Skin of body (tissue), 2 donors: ENCODE measurements around the gene GPD2. TPM values are rescaled to one million over a fixed set of nuclear protein-coding genes. Genes with fewer than 3 reads are reported as not detected.
"Not testable (repeated sequence)": the region's sequence is repeated elsewhere in the genome, so short reads cannot be mapped to it uniquely, and the experiment has no call there.

ENCODE experiments used
- DNase-seq: peaks from one replicate; lab custom pipeline; 2025; lab: John Stamatoyannopoulos, UW
- total RNA-seq: library from RNA; depleted of rRNA; stranded (reverse); fragments of >200 nt; gene quantifications from one replicate; pipeline ENCODE4 v1.2.3, GENCODE V29; 2014

The GPD2 gene
- total RNA-seq, 1 donor from 2014 or later = 29.7 TPM

- DNase-seq = no peak
Measured at GRCh38 chr2:156476021-156476849, 40.1 kb downstream of the GPD2 start.

GRCh38 chr2:156476850-156477206 is 40.6 kb downstream of the GPD2 start:
- no peak for DNase-seq

- no peak for DNase-seq
Measured at GRCh38 chr2:156480376-156480775, 44.2 kb downstream of the GPD2 start.

- DNase-seq = no peak
Measured at GRCh38 chr2:156481312-156481711, 45.1 kb downstream of the GPD2 start.

- DNase-seq = no peak
Measured at GRCh38 chr2:156483741-156484173, 47.6 kb downstream of the GPD2 start.

- no peak for DNase-seq
Measured at GRCh38 chr2:156486147-156486546, 50.0 kb downstream of the GPD2 start.

- no peak for DNase-seq
Measured at GRCh38 chr2:156486614-156487013, 50.4 kb downstream of the GPD2 start.

GRCh38 chr2:156489195-156489594 is 53.0 kb downstream of the GPD2 start:
- DNase-seq = no peak

- DNase-seq = no peak
Measured at GRCh38 chr2:156489750-156490465, 53.7 kb downstream of the GPD2 start.

- no peak for DNase-seq
Measured at GRCh38 chr2:156490466-156490840, 54.3 kb downstream of the GPD2 start.

- DNase-seq = no peak
Measured at GRCh38 chr2:156491176-156491575, 55.0 kb downstream of the GPD2 start.

- no peak for DNase-seq
Measured at GRCh38 chr2:156492979-156493378, 56.8 kb downstream of the GPD2 start.

- not testable (repeated sequence) for DNase-seq
Measured at GRCh38 chr2:156495998-156496397, 59.8 kb downstream of the GPD2 start.

- no peak for DNase-seq
Measured at GRCh38 chr2:156505696-156506095, 69.5 kb downstream of the GPD2 start.

GRCh38 chr2:156511122-156511521 is 74.9 kb downstream of the GPD2 start:
- DNase-seq = no peak

- no peak for DNase-seq
Measured at GRCh38 chr2:156511803-156512202, 75.6 kb downstream of the GPD2 start.

- no peak for DNase-seq
Measured at GRCh38 chr2:156512451-156512850, 76.3 kb downstream of the GPD2 start.

- DNase-seq = no peak
Measured at GRCh38 chr2:156513219-156513618, 77.0 kb downstream of the GPD2 start.

- no peak for DNase-seq
Measured at GRCh38 chr2:156517419-156517818, 81.2 kb downstream of the GPD2 start.

GRCh38 chr2:156518138-156518537 is 82.0 kb downstream of the GPD2 start:
- no peak for DNase-seq

GRCh38 chr2:156522864-156523440 is 86.8 kb downstream of the GPD2 start:
- DNase-seq = no peak

- DNase-seq = no peak
Measured at GRCh38 chr2:156526950-156527636, 90.9 kb downstream of the GPD2 start.
